Mononuclear cell (primary cell): Measurements from ENCODE around the gene CETP. TPM values are rescaled to one million over a fixed set of nuclear protein-coding genes. Genes with fewer than 3 reads are reported as not detected.

ENCODE experiments used
- H3K27me3 ChIP-seq: 2 replicates; pipeline ENCODE4 v1.6.0; 2011; ENCODE audit warnings: low read length, control low read depth; ENCODE audit not compliant: insufficient read depth
- H3K4me1 ChIP-seq: 2 replicates; pipeline ENCODE4 v1.5.1; 2011; ENCODE audit warnings: mild to moderate bottlenecking, low read length, control low read depth; ENCODE audit not compliant: insufficient read depth
- H3K4me3 ChIP-seq: 2 replicates; pipeline ENCODE4 v1.5.1; 2011; ENCODE audit warnings: mild to moderate bottlenecking, low read length, moderate library complexity
- H3K9me3 ChIP-seq: 2 replicates; pipeline ENCODE4 v1.5.1; 2011; ENCODE audit warnings: low read depth, mild to moderate bottlenecking, control low read depth, low read length
- total RNA-seq: library from RNA; depleted of rRNA; stranded (reverse); fragments of >200 nt; gene quantifications from one replicate; pipeline ENCODE4 v1.2.3, GENCODE V29; 2012

Gene CETP
- total RNA-seq, 1 donor: 0.52 TPM

DNA sequence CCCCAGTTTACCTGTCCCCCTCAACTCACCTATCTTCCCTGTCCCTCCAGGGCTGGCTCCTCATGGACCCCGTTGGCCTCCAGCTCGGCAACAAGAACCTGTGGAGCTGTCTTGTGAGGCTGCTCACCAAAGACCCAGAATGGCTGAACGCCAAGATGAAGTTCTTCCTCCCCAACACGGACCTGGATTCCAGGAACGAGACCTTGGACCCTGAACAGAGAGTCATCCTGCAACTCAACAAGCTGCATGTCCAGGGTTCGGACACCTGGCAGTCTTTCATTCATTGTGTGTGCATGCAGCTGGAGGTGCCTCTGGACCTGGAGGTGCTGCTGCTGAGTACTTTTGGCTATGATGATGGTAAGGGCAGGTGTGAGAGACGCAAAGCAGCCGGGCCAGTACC is 58.9 kb downstream of the CETP start:
- H3K27me3 ChIP-seq: no peaks in the 10 kb centered on the region
- no peak overlapping the region for H3K4me3 ChIP-seq
- no peaks in the 10 kb centered on the region for H3K9me3 ChIP-seq
- peaks cover 62% of the 10 kb centered on the region for H3K4me1 ChIP-seq

DNA sequence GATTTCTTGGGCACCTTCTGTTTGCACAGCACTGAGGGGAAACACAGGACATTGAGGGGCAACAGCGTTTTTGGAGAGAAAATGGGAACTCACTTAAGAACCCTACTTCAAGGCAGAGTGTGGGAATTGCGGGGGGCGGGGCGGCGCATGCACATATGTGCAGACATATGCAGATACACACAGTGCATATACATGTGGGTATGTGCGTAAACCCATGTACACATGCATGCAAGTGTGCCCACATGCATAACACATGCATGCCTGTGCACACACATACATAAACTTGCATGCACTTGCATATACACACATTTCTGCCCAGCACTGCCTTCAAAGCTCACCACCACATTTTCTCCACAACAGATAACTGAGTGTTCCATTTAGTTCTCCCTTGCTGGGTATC is 60.0 kb downstream of the CETP start:
- H3K4me1 ChIP-seq: peaks cover 66% of the 10 kb centered on the region

DNA sequence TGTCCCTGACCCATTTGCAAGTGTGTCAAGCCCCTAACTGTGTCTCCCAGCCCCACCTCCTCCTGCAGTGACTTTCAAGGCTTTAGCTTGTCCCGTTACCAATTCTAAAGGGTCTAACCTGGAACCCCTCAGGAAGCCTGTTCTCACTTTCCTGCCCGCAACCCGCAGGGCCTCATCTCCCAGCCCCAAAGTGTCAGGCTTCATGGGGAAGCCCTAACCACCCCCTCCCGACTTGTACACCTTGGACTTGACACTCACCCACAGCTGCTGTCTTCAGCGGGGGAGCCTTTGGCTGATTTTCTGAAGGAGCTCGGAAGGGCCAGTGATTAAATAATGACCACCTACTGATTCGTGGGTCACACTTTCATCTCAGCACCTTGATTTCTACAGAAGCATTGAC is 60.7 kb downstream of the CETP start:
- H3K9me3 ChIP-seq: no peaks in the 10 kb centered on the region
- H3K4me3 ChIP-seq: no peak overlapping the region
- H3K27me3 ChIP-seq: no peaks in the 10 kb centered on the region
- peaks cover 68% of the 10 kb centered on the region for H3K4me1 ChIP-seq

More for the DNA sequence above, 60.0 kb downstream of the CETP start:
- H3K4me3 ChIP-seq: no peak overlapping the region
- H3K9me3 ChIP-seq: no peaks in the 10 kb centered on the region
- no peaks in the 10 kb centered on the region for H3K27me3 ChIP-seq

DNA sequence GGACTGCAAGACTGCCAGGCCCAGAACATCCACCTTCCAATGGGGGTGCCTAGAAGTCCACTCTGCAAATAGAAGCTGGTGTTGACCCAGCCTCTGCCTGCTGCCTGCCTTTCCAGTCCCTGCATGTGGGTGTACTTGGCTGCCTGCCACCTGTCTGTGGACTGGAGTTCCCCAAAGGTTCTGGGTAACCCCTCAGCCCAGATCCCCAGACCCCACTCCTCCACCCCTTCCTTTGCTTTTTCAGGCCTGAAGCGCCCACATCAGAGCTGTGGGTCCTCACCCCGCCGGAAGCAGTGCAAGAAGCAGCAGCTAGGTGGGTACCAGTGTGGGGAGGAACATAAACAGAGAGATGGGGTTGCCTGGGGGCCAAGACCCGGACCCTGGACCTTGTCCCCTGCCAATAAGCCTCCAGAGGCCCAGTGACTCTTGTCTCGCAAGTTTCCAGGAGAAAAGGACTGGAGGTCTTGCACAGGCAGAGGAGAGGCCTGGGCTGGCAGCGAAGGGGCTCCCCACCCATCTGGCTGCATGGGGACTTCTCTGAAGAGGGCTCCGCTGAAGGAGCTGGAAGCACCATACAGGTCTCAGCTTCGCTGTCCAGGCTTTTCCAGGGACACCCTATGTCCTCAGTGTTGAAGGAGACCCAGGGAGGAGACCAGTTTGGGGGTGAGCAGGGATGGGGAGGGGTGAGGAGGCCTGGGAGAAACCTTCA is 61.9 kb downstream of the CETP start:
- H3K9me3 ChIP-seq: no peaks in the 10 kb centered on the region
- no peak overlapping the region for H3K4me3 ChIP-seq
- H3K27me3 ChIP-seq: no peaks in the 10 kb centered on the region
- peaks cover 75% of the 10 kb centered on the region for H3K4me1 ChIP-seq

DNA sequence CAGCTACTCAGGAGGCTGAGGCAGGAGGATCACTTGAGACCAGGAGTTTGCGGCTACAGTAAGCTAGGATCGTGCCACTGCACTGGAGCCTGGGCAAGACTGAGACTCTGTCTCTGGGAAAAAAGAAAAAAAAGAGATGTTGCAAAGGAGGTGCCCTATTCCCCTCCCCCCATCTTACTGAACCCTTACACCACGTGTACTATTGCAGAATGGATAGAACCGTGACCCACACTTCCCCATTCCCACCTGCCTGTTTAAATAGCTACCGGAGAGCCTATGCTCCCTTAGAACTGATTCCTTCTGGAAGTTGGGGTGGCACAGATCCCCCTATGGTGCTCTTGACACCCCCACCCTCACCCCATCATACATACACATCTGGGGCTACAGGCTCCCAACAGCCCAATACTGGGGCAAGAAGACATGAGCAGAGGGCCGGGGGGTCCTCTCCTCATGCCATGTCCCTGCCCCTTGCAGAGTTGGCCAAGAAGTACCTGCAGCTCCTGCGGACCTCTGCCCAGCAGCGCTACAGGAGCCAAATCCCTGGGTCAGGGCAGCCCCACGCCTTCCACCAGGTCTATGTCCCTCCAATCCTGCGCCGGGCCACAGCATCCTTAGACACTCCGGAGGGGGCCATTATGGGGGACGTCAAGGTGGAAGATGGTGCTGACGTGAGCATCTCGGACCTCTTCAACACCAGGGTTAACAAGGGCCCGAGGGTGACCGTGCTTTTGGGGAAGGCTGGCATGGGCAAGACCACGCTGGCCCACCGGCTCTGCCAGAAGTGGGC is 63.3 kb downstream of the CETP start:
- Histone ChIP-seq H3K4me1 (peaks cover 81% of the 10 kb centered on the region), H3K4me3 (no peak overlapping the region), H3K27me3 (no peaks in the 10 kb centered on the region)

DNA sequence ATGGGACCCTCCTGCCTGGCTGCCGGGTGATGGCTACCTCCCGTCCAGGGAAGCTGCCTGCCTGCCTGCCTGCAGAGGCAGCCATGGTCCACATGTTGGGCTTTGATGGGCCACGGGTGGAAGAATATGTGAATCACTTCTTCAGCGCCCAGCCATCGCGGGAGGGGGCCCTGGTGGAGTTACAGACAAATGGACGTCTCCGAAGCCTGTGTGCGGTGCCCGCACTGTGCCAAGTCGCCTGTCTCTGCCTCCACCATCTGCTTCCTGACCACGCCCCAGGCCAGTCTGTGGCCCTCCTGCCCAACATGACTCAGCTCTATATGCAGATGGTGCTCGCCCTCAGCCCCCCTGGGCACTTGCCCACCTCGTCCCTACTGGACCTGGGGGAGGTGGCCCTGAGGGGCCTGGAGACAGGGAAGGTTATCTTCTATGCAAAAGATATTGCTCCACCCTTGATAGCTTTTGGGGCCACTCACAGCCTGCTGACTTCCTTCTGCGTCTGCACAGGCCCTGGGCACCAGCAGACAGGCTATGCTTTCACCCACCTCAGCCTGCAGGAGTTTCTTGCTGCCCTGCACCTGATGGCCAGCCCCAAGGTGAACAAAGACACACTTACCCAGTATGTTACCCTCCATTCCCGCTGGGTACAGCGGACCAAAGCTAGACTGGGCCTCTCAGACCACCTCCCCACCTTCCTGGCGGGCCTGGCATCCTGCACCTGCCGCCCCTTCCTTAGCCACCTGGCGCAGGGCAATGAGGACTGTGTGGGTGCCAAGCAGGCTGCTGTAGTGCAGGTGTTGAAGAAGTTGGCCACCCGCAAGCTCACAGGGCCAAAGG is 64.4 kb downstream of the CETP start:
- peaks cover 89% of the 10 kb centered on the region for H3K4me1 ChIP-seq
- no peak overlapping the region for H3K4me3 ChIP-seq
- no peaks in the 10 kb centered on the region for H3K27me3 ChIP-seq
- H3K9me3 ChIP-seq: no peaks in the 10 kb centered on the region

More for the DNA sequence above, 63.3 kb downstream of the CETP start:
- no peaks in the 10 kb centered on the region for H3K9me3 ChIP-seq

DNA sequence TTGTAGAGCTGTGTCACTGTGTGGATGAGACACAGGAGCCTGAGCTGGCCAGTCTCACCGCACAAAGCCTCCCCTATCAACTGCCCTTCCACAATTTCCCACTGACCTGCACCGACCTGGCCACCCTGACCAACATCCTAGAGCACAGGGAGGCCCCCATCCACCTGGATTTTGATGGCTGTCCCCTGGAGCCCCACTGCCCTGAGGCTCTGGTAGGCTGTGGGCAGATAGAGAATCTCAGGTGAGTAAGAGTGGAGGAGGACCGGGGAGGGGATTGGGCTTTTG is 65.0 kb downstream of the CETP start:
- Histone ChIP-seq H3K4me3 (no peak overlapping the region), H3K9me3 (no peaks in the 10 kb centered on the region), H3K27me3 (no peaks in the 10 kb centered on the region), H3K4me1 (peaks cover 89% of the 10 kb centered on the region)

DNA sequence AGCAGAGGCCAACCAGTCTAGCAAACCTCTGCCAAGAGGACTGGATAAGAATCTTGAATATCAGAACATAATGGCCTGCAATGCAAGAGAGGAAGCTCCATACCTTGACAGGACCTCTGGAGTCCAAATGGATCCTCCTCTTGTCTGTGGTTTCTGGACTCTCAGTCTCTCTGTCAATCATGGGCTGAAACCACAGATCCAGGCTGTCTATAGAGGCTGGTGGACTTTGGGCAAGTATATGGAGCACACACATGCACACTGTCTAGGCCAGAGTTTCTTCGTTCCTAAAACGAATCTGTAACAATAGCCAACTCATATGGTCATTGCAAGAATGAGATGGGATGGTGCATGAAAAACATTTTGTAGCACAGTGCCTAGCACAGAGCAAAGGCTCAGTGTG is 65.3 kb downstream of the CETP start:
- no peaks in the 10 kb centered on the region for H3K9me3 ChIP-seq
- H3K27me3 ChIP-seq: no peaks in the 10 kb centered on the region
- peaks cover 89% of the 10 kb centered on the region for H3K4me1 ChIP-seq
- no peak overlapping the region for H3K4me3 ChIP-seq

DNA sequence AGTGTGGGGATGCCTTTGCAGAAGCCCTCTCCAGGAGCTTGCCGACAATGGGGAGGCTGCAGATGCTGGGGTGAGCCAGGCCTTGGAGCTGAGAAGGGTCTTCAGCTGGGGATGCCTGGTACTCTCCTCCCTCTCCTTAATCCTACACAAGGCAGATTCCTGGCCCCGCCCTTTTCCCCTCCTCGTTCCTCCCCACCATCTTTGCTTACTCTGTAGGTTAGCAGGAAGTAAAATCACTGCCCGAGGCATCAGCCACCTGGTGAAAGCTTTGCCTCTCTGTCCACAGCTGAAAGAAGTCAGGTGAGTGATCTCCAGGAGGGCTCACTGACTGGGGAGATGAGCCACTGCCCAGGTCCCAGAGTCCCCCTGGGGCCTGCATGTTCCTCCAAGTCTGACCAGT is 66.3 kb downstream of the CETP start:
- H3K9me3 ChIP-seq: no peaks in the 10 kb centered on the region
- H3K4me3 ChIP-seq: no peak overlapping the region
- no peaks in the 10 kb centered on the region for H3K27me3 ChIP-seq
- H3K4me1 ChIP-seq: peaks cover 83% of the 10 kb centered on the region

DNA sequence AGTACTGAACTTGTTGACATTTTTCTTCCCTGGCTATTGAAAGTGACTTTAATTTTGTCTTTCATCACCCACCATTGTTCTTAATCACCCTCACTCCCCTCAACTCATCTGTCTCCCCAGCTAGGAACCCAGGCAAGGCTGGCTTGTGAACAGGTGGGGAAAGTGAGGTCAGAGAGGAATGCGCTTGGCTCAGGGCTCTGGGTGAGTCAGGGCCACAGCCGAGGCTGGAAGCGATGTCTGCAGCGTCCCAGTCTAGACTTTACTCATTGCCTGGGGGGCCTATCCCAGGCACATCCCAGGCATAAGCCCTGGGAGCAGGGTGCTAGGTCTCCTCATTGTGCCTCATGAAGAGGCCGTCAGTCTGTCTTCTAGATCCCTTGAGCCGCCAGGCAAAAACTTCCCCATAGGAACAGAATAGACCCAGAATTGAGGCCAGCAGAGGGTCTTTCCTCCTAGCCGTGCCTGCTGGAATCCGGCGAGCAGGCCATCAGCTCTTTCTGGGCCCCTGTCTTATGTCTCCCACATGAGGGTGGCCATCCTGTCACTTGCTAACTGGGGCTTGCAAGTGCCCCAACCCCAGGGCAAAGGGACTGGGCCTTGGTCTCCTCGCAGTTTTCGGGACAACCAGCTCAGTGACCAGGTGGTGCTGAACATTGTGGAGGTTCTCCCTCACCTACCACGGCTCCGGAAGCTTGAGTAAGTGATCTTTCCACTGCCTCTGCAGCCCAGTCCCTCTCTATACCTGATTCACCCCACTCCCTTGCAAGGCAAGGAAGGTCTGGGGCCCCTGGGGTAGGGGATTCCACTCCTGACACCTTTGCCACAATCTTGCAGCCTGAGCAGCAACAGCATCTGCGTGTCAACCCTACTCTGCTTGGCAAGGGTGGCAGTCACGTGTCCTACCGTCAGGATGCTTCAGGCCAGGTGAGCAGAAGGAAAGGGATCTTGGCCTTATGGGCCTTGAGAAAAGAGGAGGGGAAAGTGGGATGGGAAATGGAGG is 67.7 kb downstream of the CETP start:
- H3K27me3 ChIP-seq: no peaks in the 10 kb centered on the region
- H3K4me1 ChIP-seq: peaks cover 80% of the 10 kb centered on the region
- H3K9me3 ChIP-seq: no peaks in the 10 kb centered on the region
- H3K4me3 ChIP-seq: no peak overlapping the region

DNA sequence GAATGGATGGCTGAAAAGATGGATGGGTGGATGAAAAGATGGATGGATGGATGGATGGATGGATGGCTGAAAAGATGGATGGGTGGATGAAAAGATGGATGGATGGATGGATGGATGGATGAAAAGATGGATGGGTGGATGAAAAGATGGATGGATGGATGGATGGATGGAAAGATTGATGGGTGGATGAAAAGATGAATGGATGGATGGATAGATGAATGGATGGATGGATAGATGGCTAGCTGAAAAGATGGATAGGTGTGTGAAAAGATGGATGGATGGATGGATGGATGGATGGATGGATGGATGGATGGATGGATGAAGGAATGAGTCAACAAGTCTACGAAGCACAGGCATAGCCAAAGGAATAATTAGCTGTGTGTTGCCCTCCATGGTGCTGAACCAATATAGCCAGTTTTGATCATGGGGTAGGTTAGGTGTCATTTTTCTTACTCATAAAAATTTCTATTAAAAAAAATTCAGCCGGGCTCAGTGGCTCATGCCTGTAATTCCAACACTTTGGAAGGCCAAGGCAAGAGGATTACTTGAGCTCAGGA is 68.7 kb downstream of the CETP start:
- Histone ChIP-seq H3K4me3 (no peak overlapping the region), H3K9me3 (no peaks in the 10 kb centered on the region), H3K27me3 (no peaks in the 10 kb centered on the region), H3K4me1 (peaks cover 80% of the 10 kb centered on the region)

DNA sequence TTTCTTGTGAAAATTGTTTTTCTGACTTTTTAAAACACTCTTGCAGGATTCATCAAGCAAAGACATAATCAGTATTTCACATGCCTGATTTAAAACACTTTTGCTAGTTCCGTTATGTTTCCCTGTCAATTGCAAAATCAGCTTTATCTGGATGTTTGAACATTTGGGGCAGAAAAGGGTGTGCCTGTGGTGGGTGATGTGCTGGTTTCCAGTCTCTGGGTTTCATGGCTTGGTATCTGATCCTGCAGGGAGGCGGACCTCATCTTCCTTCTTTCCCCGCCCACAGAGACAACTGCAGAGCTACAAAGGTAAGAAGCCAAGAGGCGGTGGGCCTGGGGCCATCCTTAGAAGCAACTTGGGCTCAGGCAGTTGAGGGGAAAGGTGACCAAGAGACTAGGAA is 69.4 kb downstream of the CETP start:
- Histone ChIP-seq H3K9me3 (no peaks in the 10 kb centered on the region), H3K4me3 (no peak overlapping the region), H3K27me3 (no peaks in the 10 kb centered on the region), H3K4me1 (peaks cover 80% of the 10 kb centered on the region)

DNA sequence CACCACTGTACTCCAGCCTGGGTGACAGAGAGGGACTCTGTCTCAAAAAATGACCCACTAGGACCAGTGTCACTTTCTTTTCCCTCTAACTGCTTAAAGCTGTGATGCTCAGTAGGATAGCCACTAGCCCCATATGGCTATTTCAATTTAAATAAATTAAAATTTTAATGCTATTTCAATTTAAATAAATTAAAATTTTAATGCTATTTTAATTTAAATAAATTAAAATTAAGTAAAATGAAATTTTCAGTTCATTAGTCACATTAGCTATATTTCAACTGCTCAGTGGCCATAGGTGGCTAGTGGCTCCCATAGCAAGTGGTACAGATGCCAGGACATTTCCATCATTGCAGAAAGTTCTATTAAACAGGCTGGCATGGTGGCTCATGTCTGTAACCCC is 70.6 kb downstream of the CETP start:
- Histone ChIP-seq H3K4me3 (no peak overlapping the region), H3K9me3 (no peaks in the 10 kb centered on the region), H3K27me3 (no peaks in the 10 kb centered on the region), H3K4me1 (peaks cover 80% of the 10 kb centered on the region)

DNA sequence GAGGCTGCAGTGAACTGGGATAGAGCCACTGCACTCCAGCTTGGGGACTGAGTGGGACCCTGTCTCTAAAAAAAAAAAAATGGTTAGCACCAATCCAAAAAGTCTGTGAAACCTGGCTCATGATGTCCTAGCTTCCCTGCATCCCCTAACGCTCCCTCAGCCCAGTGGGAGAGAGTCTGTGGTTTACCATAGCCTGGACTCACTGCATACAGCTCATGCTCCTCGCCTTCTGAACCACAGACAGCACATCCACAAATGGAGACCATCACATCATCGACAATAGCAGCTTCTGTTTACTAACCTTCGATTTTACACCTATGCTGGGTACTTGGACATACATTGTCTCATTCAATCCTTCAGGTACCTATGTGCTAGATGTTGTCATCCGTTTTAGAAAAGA is 71.2 kb downstream of the CETP start:
- Histone ChIP-seq H3K4me3 (no peak overlapping the region), H3K4me1 (peaks cover 80% of the 10 kb centered on the region), H3K27me3 (no peaks in the 10 kb centered on the region), H3K9me3 (no peaks in the 10 kb centered on the region)
